HEK293 (cell line): ENCODE data around the gene STX4.
A peak's percentile ranks its signal among the peaks of the same experiment; 100 is the strongest.

ENCODE experiments used
- CTCF ChIA-PET: fragments of 350-600 bp; formaldehyde crosslinking; extraction: SDS; loops from one replicate; lab custom pipeline; 2021; ENCODE audit warnings: antibody characterized with exemption; lab: Yijun Ruan, JAX
- POLR2A ChIA-PET: fragments of 300-600 bp; formaldehyde crosslinking; extraction: SDS; loops from one replicate; lab custom pipeline; 2020; ENCODE audit warnings: antibody characterized with exemption, inconsistent platforms; lab: Yijun Ruan, JAX
- H3K27ac ChIP-seq: fragments of 200-500 bp; sonication (Bioruptor generic); 2 replicates; pipeline ENCODE4 v1.5.1; 2014; ENCODE audit warnings: low read depth, low read length, control low read depth, inconsistent platforms; ENCODE audit errors: extremely low read depth
- H3K36me3 ChIP-seq, 2 experiments: fragments of 200-500 bp in 1 of 2; sonication (Bioruptor generic) in 1 of 2; 1 replicate in 1 of 2; 2 replicates in 1 of 2; pipeline ENCODE4 v1.5.1; 2014 to 2017; ENCODE audit warnings: inconsistent platforms in 2 of 2, low read length in 2 of 2; ENCODE audit not compliant: control insufficient read depth in 2 of 2, insufficient read depth in 1 of 2
- H3K4me1 ChIP-seq: fragments of 200-500 bp; sonication (Bioruptor generic); 2 replicates; pipeline ENCODE4 v1.5.1; 2014; ENCODE audit warnings: mild to moderate bottlenecking, low read length, inconsistent platforms; ENCODE audit not compliant: control insufficient read depth, insufficient read depth
- H3K4me3 ChIP-seq: 2 replicates; pipeline ENCODE4 v1.5.1; 2011; ENCODE audit warnings: low read depth, mild to moderate bottlenecking, control low read depth, low read length, moderate library complexity
- H3K9me3 ChIP-seq: fragments of 200-500 bp; sonication (Bioruptor generic); 2 replicates; pipeline ENCODE4 v1.5.1; 2014; ENCODE audit warnings: low read depth, low read length, inconsistent platforms; ENCODE audit not compliant: control insufficient read depth, insufficient read depth
- BCL11B ChIP-seq: fragments of 450-650 bp; formaldehyde crosslinking; IDR thresholded peaks from 2 replicates; pipeline ENCODE4 v1.5.1; 2016; ENCODE audit warnings: low read depth, missing biosample characterization, missing genetic modification characterization
- CTCF ChIP-seq: fragments of 450-650 bp; formaldehyde crosslinking; IDR thresholded peaks from 2 replicates; pipeline ENCODE4 v1.5.1; 2016; ENCODE audit warnings: missing biosample characterization, missing genetic modification characterization
- GLI2 ChIP-seq: fragments of 450-650 bp; formaldehyde crosslinking; IDR thresholded peaks from 2 replicates; pipeline ENCODE4; 2017; ENCODE audit warnings: missing biosample characterization, missing genetic modification characterization, low read depth, borderline replicate concordance
- OSR2 ChIP-seq: fragments of 450-650 bp; formaldehyde crosslinking; IDR thresholded peaks from 2 replicates; pipeline ENCODE4 v1.5.1; 2016; ENCODE audit warnings: missing biosample characterization, missing genetic modification characterization
- SCRT2 ChIP-seq: fragments of 450-650 bp; formaldehyde crosslinking; IDR thresholded peaks from 2 replicates; pipeline ENCODE4 v1.5.1; 2016; ENCODE audit warnings: missing biosample characterization, missing genetic modification characterization
- ZBTB20 ChIP-seq: fragments of 450-650 bp; formaldehyde crosslinking; IDR thresholded peaks from 2 replicates; pipeline ENCODE4 v1.5.1; 2016; ENCODE audit warnings: missing biosample characterization, missing genetic modification characterization
- ZFHX2 ChIP-seq: fragments of 450-650 bp; formaldehyde crosslinking; conservative IDR thresholded peaks from 2 replicates; pipeline ENCODE4 v1.5.1; 2016; ENCODE audit warnings: missing biosample characterization, missing genetic modification characterization
- ZFP37 ChIP-seq: fragments of 450-650 bp; formaldehyde crosslinking; IDR thresholded peaks from 2 replicates; pipeline ENCODE4 v1.5.1; 2016; ENCODE audit warnings: missing biosample characterization, missing genetic modification characterization
- ZFP41 ChIP-seq: fragments of 450-650 bp; formaldehyde crosslinking; IDR thresholded peaks from 2 replicates; pipeline ENCODE4 v1.5.1; 2016; ENCODE audit warnings: missing biosample characterization, missing genetic modification characterization, borderline replicate concordance
- ZNF16 ChIP-seq: fragments of 450-650 bp; formaldehyde crosslinking; IDR thresholded peaks from 2 replicates; pipeline ENCODE4 v1.5.1; 2016; ENCODE audit warnings: low read depth, missing biosample characterization, missing genetic modification characterization
- ZNF169 ChIP-seq: fragments of 450-650 bp; formaldehyde crosslinking; IDR thresholded peaks from 2 replicates; pipeline ENCODE4 v1.5.1; 2016; ENCODE audit warnings: missing biosample characterization, missing genetic modification characterization
- ZNF211 ChIP-seq: fragments of 450-650 bp; formaldehyde crosslinking; IDR thresholded peaks from 2 replicates; pipeline ENCODE4 v1.5.1; 2016; ENCODE audit warnings: low read depth, missing biosample characterization, missing genetic modification characterization
- ZNF221 ChIP-seq: fragments of 450-650 bp; formaldehyde crosslinking; IDR thresholded peaks from 2 replicates; pipeline ENCODE4 v1.5.1; 2017; ENCODE audit warnings: missing biosample characterization, missing genetic modification characterization, borderline replicate concordance
- ZNF26 ChIP-seq: fragments of 450-650 bp; formaldehyde crosslinking; IDR thresholded peaks from 2 replicates; pipeline ENCODE4 v1.5.1; 2016; ENCODE audit warnings: missing biosample characterization, missing genetic modification characterization
- ZNF324 ChIP-seq: fragments of 450-650 bp; formaldehyde crosslinking; IDR thresholded peaks from 2 replicates; pipeline ENCODE4 v1.5.1; 2016; ENCODE audit warnings: missing biosample characterization, missing genetic modification characterization
- ZNF398 ChIP-seq: fragments of 450-650 bp; formaldehyde crosslinking; IDR thresholded peaks from 2 replicates; pipeline ENCODE4 v1.5.1; 2017; ENCODE audit warnings: missing biosample characterization, missing genetic modification characterization
- ZNF544 ChIP-seq: fragments of 450-650 bp; formaldehyde crosslinking; IDR thresholded peaks from 2 replicates; pipeline ENCODE4 v1.5.0; 2017; ENCODE audit warnings: missing biosample characterization, missing genetic modification characterization
- ZNF677 ChIP-seq: fragments of 450-650 bp; IDR thresholded peaks from 2 replicates; pipeline ENCODE4 v1.5.0; 2018; ENCODE audit warnings: missing biosample characterization, mild to moderate bottlenecking, missing genetic modification characterization, moderate library complexity
- ZNF768 ChIP-seq: fragments of 450-650 bp; formaldehyde crosslinking; IDR thresholded peaks from 2 replicates; pipeline ENCODE4 v1.5.1; 2018; ENCODE audit warnings: missing biosample characterization, mild to moderate bottlenecking, missing genetic modification characterization
- ZSCAN18 ChIP-seq: fragments of 450-650 bp; formaldehyde crosslinking; IDR thresholded peaks from 2 replicates; pipeline ENCODE4 v1.5.1; 2016; ENCODE audit warnings: missing biosample characterization, missing genetic modification characterization

The STX4 gene

GRCh38 chr16:31008551-31008950 is 24.8 kb upstream of the STX4 start:
- H3K4me1 ChIP-seq, result no peaks in the 10 kb centered on the region
- H3K36me3 ChIP-seq, result no peaks in the 10 kb centered on the region
- POLR2A ChIA-PET, result interaction anchor here (0.6 kb wide), 1 partner anchor 12 kb away, joined by 3 read pairs; no protein-coding TSS in a partner anchor
- TF ChIP-seq ZFP37 (tag by site-specific recombination), result no peak
- TF ChIP-seq ZNF768 (tag by site-specific recombination), result 0 out of 2 replicates have a peak, but pooled peaks have one; percentile 79
- no peak for TF ChIP-seq ZNF324 (tag by site-specific recombination)
- no peak for TF ChIP-seq GLI2 (tag by site-specific recombination)
- 0 out of 2 replicates have a peak, but pooled peaks have one; percentile 2 for TF ChIP-seq ZNF398 (tag by site-specific recombination)
- H3K9me3 ChIP-seq, result no peaks in the 10 kb centered on the region
- CTCF ChIA-PET, result interaction anchor here (1.0 to 1.3 kb wide), 2 partner anchors 9 to 22 kb away, joined by 4 to 5 read pairs; no protein-coding TSS in a partner anchor
- no peak overlapping the region for H3K4me3 ChIP-seq
- H3K27ac ChIP-seq, result no peak overlapping the region

- Histone ChIP-seq H3K9me3 (no peaks in the 10 kb centered on the region), H3K27ac (no peak overlapping the region), H3K36me3 (no peaks in the 10 kb centered on the region), H3K4me3 (no peak overlapping the region)
- ChIA-PET CTCF (interaction anchor here (1.0 to 1.3 kb wide), 2 partner anchors 10 to 23 kb away, joined by 4 to 5 read pairs; no protein-coding TSS in a partner anchor), POLR2A (no interaction called here)
- no peak for TF ChIP-seq ZNF26 (tag by site-specific recombination)
- no peak for TF ChIP-seq ZNF169
- no peak for TF ChIP-seq SCRT2 (tag by site-specific recombination)
- TF ChIP-seq ZNF16 (tag by site-specific recombination), result no peak
- TF ChIP-seq ZNF221 (tag by site-specific recombination), result no peak
- TF ChIP-seq CTCF (tag by site-specific recombination), result no peak
- no peak for TF ChIP-seq OSR2 (tag by site-specific recombination)
- TF ChIP-seq ZBTB20 (tag by site-specific recombination), result no peak
- TF ChIP-seq GLI2 (tag by site-specific recombination), result no peak
- TF ChIP-seq ZNF677 (tag by site-specific recombination), result no peak
- no peak for TF ChIP-seq ZFP41 (tag by site-specific recombination)
- TF ChIP-seq, all 188 proteins: peak for 0
- no peaks in the 10 kb centered on the region for H3K4me1 ChIP-seq
These were observed 24.2 kb upstream of the STX4 start for GRCh38 chr16:31009120-31009519.

- Histone ChIP-seq H3K36me3 (no peaks in the 10 kb centered on the region), H3K4me3 (no peak overlapping the region), H3K27ac (no peak overlapping the region), H3K9me3 (no peaks in the 10 kb centered on the region), H3K4me1 (no peaks in the 10 kb centered on the region)
- CTCF ChIA-PET, result no interaction called here
- POLR2A ChIA-PET, result interaction anchor here (0.6 kb wide), 1 partner anchor 425 kb away, joined by 3 read pairs; no protein-coding TSS in a partner anchor
- TF ChIP-seq ZSCAN18 (tag by site-specific recombination) (peak; percentile 10; the same call in 1 of the 2 replicates), ZBTB20 (tag by site-specific recombination) (peak; percentile 49), ZFHX2 (0 out of 2 replicates have a peak, but pooled peaks have one; percentile 35), ZNF211 (tag by site-specific recombination) (no peak), BCL11B (tag by site-specific recombination) (no peak), ZNF544 (tag by site-specific recombination) (no peak)
These were observed 23.3 kb upstream of the STX4 start for GRCh38 chr16:31009894-31010584.
